ENCODE data around the gene OSER1.

DNA sequence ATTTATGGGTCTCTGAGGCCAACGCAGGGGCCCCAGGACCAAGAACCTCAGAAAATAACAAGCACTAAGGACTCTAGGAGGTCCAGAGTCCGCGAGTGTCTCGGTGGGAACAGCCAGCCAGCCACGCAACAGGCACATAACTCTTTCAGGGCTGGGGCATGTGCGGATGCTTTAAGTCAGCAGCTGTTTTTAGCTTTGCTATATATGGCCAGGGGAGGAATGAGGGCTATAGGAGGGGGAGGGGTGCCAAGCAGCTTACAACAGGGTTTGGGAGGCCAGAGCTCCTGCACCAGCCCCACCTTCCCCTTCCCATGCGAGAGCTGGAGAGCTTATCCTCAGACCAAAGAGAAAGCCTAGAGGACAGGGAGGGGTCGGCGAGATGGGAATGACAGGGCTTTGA lies 29.8 kb downstream of the OSER1 start:
- peak; percentile 14 for TF ChIP-seq EP300 (IDR thresholded peaks at IDR 0.05; ENCODE audit: low read depth)
- TF ChIP-seq CTCF (IDR thresholded peaks at IDR 0.05), result no peak
- no peak for TF ChIP-seq POLR2A (IDR thresholded peaks at IDR 0.05)
- peak; percentile 30 to 68 (median 55) for TF ChIP-seq POLR2AphosphoS5 (IDR thresholded peaks at IDR 0.05)

Data from transverse colon (tissue), 4 donors.